ENCODE data around the gene ARHGAP19. TPM values are rescaled to one million over a fixed set of nuclear protein-coding genes. Genes with fewer than 3 reads are reported as not detected.

Gene ARHGAP19
- total and polyA plus RNA-seq, 9 of the 15 experiments (the other 6 are each of a cell fraction or from before 2014, with no cell fraction given), result 14.8 to 49.5 (median 26.8) TPM

GRCh38 chr10:97319671-97320479, 27.4 kb upstream of the ARHGAP19 start (continued):
- TF ChIP-seq RBFOX2 (IDR thresholded peaks at IDR 0.05; ENCODE audit: low read depth, low read length) (0 out of 2 replicates have a peak, but pooled peaks have one; percentile 10), MECOM (CRISPR knock-in tag; IDR thresholded peaks at IDR 0.05) (no peak), ZBTB33 (CRISPR knock-in tag; IDR thresholded peaks at IDR 0.05) (peak; percentile 82), SAP30 (IDR thresholded peaks at IDR 0.05; ENCODE audit: borderline replicate concordance, insufficient read depth, low read depth, low read length, poor library complexity, severe bottlenecking) (peak; percentile 2), ARID4B (CRISPR knock-in tag; IDR thresholded peaks at IDR 0.05) (no peak)

Measured in K562 (cell line).